Loucy (cell line): ENCODE results near the gene TUBA3E.

Experiments
- EZH2phosphoT487 ChIP-seq: fragments of 200-600 bp; IDR thresholded peaks from 2 replicates; pipeline ENCODE4 v1.6.1; 2018; ENCODE audit warnings: antibody characterized with exemption, mild to moderate bottlenecking, moderate library complexity, borderline replicate concordance
- TF ChIP-seq, protein P1 (sequence below): fragments of 200-600 bp; sonication (generic); conservative IDR thresholded peaks from 2 replicates; pipeline ENCODE4 v1.5.1; 2014; ENCODE audit warnings: mild to moderate bottlenecking, antibody characterized with exemption, low read length

DNA sequence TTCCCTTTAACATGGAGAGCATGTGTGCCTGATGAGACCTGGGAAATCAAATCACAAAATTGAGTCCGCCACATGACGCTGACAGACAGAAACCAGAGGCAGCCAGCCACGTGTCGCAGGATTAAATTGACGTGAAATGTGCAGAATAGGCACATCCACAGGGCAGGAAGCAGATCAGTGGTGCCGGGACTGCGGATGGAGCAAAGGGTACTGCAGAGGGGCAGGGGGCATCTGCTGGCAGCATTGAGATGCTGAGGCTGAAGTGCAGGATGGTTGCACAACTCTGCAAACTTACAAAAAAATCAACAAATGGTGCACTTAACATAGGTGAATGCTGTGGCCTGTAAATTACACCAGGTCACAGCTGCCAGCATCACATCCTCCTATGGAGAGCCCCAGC is 48.2 kb upstream of the TUBA3E start:
- TF ChIP-seq, protein P1, sequence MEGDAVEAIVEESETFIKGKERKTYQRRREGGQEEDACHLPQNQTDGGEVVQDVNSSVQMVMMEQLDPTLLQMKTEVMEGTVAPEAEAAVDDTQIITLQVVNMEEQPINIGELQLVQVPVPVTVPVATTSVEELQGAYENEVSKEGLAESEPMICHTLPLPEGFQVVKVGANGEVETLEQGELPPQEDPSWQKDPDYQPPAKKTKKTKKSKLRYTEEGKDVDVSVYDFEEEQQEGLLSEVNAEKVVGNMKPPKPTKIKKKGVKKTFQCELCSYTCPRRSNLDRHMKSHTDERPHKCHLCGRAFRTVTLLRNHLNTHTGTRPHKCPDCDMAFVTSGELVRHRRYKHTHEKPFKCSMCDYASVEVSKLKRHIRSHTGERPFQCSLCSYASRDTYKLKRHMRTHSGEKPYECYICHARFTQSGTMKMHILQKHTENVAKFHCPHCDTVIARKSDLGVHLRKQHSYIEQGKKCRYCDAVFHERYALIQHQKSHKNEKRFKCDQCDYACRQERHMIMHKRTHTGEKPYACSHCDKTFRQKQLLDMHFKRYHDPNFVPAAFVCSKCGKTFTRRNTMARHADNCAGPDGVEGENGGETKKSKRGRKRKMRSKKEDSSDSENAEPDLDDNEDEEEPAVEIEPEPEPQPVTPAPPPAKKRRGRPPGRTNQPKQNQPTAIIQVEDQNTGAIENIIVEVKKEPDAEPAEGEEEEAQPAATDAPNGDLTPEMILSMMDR: no peak
- TF ChIP-seq EZH2phosphoT487: no peak
